ENCODE data around the gene PRKCE.
"Not testable (repeated sequence)": the region's sequence is repeated elsewhere in the genome, so short reads cannot be mapped to it uniquely, and the experiment has no call there.

PRKCE gene

GRCh38 chr2:45889620-45890370 is 238.3 kb downstream of the PRKCE start:
- Histone ChIP-seq H3K4me3 (no peak overlapping the region), H3K27ac (peak overlapping the region in 6 of 21 experiments; percentile 20 to 60 (median 40))

- H3K4me3 ChIP-seq, result not testable (repeated sequence)
These were observed 238.8 kb downstream of the PRKCE start for GRCh38 chr2:45890371-45890646.

GRCh38 chr2:45890819-45891218 is 239.3 kb downstream of the PRKCE start:
- Histone ChIP-seq H3K4me3 (no peak overlapping the region), H3K27ac (peak overlapping the region in 5 of 21 experiments; percentile 29 to 60 (median 58))

More at GRCh38 chr2:45890371-45890646, 238.8 kb downstream of the PRKCE start:
- H3K27ac ChIP-seq, result peak overlapping the region in 5 of 21 experiments; percentile 29 to 60 (median 58)

DNA sequence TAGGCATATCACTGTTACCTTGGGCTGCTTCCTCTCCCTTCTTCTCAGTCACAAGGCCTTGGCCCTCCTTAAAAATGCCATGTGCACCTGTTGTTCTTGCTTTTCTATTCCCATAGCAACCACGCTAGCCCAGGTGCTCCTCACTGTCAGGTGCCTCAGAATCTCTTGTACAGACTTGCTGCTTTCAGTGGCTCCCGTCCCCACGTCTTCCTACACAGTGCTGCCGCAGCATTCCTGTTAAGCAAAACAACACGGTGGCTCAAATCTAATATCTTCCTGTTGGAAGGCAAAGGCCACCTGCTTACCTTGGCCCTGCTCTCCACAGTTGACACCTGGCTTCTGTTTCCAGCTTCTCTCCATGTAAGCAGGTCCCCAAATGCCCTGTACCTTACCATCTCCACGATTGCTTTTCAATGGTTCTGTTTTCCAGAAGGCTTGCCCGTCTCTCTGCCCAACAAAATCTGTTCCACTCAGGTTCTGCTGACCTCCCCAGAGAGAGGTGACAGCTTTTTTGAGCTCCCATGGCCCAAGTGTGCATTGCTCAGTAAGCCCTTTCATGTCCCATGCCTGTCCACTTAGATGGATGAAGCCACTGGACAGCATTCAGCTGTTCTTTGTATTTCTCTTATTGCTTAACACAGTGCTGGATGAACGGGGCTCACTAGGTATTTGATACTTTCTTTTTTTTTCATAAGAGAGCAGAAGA is 240.4 kb downstream of the PRKCE start:
- Histone ChIP-seq H3K27ac (peak overlapping the region in 1 of 21 experiments; percentile 3), H3K4me3 (no peak overlapping the region)

DNA sequence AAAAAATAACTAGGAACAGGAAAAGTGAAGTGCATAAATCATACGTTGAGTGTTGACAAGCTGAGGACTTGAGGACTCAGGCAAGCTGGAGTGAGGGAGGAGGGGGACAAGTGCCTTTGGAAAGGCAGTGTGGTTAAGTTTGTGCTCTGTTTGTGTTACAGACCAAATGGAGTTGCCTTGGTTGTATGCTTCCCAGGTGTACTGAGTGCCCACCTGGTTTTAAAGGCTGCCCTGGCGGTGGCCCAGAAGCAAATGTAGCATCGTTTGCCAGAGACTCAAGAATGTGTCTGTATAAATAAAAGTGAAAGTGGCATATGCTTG is 240.9 kb downstream of the PRKCE start:
- Histone ChIP-seq H3K27ac (peak overlapping the region in 1 of 21 experiments; percentile 3), H3K4me3 (no peak overlapping the region)

DNA sequence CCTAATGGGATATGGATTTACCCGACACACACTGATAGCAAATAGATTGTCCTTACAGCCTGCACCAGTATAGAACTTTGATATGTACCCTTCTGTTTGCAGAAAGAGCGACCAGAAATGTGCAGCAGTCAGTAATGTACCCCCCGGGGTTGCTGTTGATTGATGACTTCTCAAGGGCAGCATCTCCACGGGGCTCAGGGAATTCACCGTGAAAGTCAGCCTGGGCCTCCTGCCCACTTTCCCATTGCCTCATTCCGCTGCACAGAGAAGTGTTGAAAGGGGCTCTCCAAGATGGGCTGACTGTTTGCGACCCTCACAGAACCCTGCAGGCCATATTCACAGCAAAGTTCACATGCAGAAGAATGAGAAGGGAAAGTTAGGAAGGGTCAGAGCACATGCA is 241.3 kb downstream of the PRKCE start:
- H3K27ac ChIP-seq, result peak overlapping the region in 1 of 21 experiments; percentile 3
- no peak overlapping the region for H3K4me3 ChIP-seq

DNA sequence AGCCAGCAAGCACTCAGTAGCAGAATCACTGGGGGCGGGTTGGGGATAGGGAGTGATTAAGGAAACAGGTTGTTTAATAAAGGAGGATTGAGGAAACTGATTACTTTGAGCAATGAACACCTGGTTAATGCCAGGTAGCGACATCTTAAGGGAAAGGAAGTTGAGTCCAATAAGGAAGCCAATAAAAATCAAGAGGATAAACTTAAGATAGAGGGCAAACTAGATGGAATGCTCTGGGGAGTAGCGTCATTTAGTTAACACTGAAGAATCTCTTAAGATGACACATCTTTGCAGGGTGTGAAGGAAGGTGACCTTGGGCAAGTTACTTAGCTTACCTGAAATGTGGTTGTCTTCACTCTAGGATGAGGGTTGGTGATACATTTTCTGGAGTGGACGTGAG is 242.7 kb downstream of the PRKCE start:
- Histone ChIP-seq H3K4me3 (no peak overlapping the region), H3K27ac (no peak overlapping the region)

- Histone ChIP-seq H3K4me3 (no peak overlapping the region), H3K27ac (peak overlapping the region in 12 of 21 experiments; percentile 10 to 68 (median 49))
These were observed 243.9 kb downstream of the PRKCE start for GRCh38 chr2:45895241-45895861.

- H3K27ac ChIP-seq, result peak overlapping the region in 10 of 21 experiments; percentile 10 to 68 (median 50)
- H3K4me3 ChIP-seq, result no peak overlapping the region
These were observed 244.8 kb downstream of the PRKCE start for GRCh38 chr2:45896311-45896710.

DNA sequence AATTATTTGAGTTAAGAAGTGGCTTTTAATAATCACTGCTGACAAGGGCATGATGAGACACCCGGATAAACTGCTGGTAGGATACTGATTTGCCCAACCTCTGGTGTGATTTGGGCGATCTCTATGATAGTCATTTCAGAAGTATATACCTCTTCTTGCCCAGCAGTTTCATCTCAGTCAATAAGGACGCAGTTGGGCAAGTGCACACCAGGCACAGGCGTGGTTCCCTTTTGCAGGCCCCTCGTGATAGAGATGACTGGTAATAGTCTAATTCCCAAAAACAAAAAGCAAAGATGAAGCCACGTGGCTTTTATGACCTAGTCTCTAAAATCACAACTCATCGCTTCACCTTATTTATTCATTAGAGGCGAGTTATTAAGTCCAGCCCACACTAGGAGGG is 246.4 kb downstream of the PRKCE start:
- Histone ChIP-seq H3K4me3 (no peak overlapping the region), H3K27ac (peak overlapping the region in 3 of 21 experiments; percentile 28 to 45 (median 35))

GRCh38 chr2:45898819-45899218 is 247.3 kb downstream of the PRKCE start:
- H3K27ac ChIP-seq, result peak overlapping the region in 4 of 21 experiments; percentile 18 to 45 (median 27)
- H3K4me3 ChIP-seq, result no peak overlapping the region

DNA sequence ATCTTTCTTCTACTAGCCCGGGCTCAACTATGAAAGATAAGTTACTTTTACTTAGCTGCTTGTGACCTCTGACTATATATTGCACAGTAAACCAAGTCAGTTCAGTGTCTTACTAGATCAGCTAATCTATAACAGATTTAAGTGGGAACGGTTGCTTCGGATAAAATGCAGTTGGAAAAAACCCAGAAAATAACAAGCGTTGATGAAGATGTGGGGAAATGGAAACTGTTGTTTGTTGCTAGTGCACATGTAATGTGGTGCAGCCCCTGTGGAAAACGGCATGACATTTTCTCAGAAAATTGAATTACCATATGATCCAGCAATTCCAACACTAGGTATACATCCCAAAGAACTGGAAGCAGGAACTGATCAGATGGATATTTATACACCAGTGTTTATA is 248.5 kb downstream of the PRKCE start:
- H3K27ac ChIP-seq, result no peak overlapping the region
- H3K4me3 ChIP-seq, result no peak overlapping the region

DNA sequence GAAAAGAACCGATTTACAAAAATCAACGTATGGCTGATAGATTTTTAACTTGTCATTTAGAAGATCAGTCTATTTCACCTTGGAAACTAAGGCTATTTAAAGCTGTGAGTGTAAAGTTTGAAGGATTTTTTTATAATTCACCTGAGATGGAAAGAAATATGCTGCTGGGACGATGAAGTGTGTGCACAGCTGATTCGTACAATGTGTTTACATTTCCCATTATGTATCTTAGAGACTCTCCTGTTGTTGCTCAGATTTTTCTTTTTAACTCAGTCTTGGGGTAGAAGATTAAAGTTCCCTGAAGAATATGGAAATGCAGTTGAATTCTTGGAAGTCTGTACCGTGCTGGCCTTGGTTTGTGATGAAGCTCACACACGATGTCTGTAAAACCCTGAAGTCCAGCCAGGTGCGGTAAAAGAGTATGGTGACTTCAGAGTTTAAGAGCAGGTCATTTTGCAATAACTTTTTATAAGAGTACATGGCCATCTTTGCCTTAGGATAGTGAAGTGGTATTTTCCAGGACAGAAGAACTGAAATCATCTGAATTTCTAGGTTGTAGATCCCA is 250.1 kb downstream of the PRKCE start:
- Histone ChIP-seq H3K27ac (no peak overlapping the region), H3K4me3 (no peak overlapping the region)

GRCh38 chr2:45902380-45902779 is 250.9 kb downstream of the PRKCE start:
- Histone ChIP-seq H3K4me3 (no peak overlapping the region), H3K27ac (no peak overlapping the region)

- no peak overlapping the region for H3K27ac ChIP-seq
- no peak overlapping the region for H3K4me3 ChIP-seq
These were observed 251.4 kb downstream of the PRKCE start for GRCh38 chr2:45902781-45903375.

DNA sequence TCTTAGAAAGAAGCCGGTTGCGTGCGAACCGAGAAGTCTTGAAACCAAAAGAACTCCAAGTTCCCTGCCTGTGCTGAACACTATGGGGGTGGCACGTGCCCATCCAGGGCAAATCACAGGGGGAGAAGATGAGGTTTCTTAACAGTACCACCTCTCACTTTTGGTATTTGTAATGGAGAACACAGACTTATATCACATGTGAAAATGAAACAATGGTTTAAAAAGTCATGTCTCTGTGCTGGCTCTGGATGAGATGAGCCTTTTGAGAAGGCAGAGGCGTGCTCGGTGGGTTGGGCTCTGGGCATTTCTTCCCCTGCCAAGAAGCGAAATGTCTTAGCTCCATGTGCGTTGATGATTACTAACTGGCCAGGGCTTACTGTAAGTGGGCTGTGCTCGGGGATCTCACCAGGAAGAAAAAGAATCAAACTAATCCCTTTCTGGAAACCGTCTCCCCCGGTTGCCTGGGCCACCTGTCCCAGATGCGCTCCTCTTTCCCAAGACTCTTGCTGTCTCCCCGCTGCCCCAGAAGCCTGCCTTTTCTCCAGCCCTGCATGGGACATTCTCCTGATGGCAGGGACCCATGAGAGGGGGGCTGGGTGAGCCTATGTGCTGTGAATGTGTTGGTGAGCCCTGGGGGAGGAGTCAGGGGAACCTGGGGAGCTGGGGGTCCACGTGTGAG is 252.9 kb downstream of the PRKCE start:
- Histone ChIP-seq H3K4me3 (no peak overlapping the region), H3K27ac (peak overlapping the region in 11 of 21 experiments; percentile 1 to 81 (median 33))

GRCh38 chr2:45904946-45905631 is 253.6 kb downstream of the PRKCE start:
- H3K4me3 ChIP-seq, result no peak overlapping the region

DNA sequence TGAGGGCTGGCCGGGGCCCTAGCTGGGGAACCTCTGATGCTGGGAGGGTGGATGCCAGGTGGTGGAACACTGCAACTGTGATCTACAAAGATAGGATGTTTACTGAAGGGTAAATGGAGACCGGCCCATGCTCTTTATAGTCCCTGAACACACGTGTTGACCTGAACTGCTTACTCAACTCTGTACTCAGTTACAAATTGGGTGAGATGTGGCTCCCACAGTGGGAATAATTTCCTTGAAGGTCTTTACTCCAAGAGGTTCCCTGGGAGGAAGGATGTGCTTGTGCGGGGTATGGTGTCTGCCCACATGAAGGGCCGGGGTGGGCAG is 254.1 kb downstream of the PRKCE start:
- Histone ChIP-seq H3K4me3 (no peak overlapping the region), H3K27ac (peak overlapping the region in 1 of 21 experiments; percentile 67)

More at GRCh38 chr2:45904946-45905631, 253.6 kb downstream of the PRKCE start:
- peak overlapping the region in 10 of 21 experiments; percentile 1 to 81 (median 32) for H3K27ac ChIP-seq

GRCh38 chr2:45907592-45907991 is 256.1 kb downstream of the PRKCE start:
- Histone ChIP-seq H3K4me3 (no peak overlapping the region), H3K27ac (no peak overlapping the region)
